GM03348 (cell line): Measurements from ENCODE around the gene RHBDF2.

Experiments used
- DNase-seq: peaks from one replicate; pipeline ENCODE4 v3.0.0; 2012; ENCODE audit warnings: low spot score

The RHBDF2 gene

GRCh38 chr17:76461765-76462555 is 39.3 kb downstream of the RHBDF2 start:
- no peak for DNase-seq

- no peak for DNase-seq
Observed at GRCh38 chr17:76459674-76460073, 41.5 kb downstream of the RHBDF2 start.

GRCh38 chr17:76458580-76459490 is 42.4 kb downstream of the RHBDF2 start:
- peak; percentile 73 for DNase-seq

- no peak for DNase-seq
Observed at GRCh38 chr17:76453431-76453743, 47.8 kb downstream of the RHBDF2 start.

- peak; percentile 98 for DNase-seq
Observed at GRCh38 chr17:76452660-76453430, 48.4 kb downstream of the RHBDF2 start, which contains the start of gene UBE2O. Gene UBE2O, minus strand, starts transcription at chr17:76453152. Its CDS starts 11 bp downstream, at chr17:76453141.

GRCh38 chr17:76452127-76452659 is 49.0 kb downstream of the RHBDF2 start:
- DNase-seq: peak; percentile 56

- DNase-seq: no peak
Observed at GRCh38 chr17:76451506-76451905, 49.7 kb downstream of the RHBDF2 start.

GRCh38 chr17:76449126-76449525 is 52.1 kb downstream of the RHBDF2 start:
- DNase-seq: no peak

GRCh38 chr17:76447931-76448652 is 53.1 kb downstream of the RHBDF2 start:
- DNase-seq: no peak

- DNase-seq: peak; percentile 61
Observed at GRCh38 chr17:76446449-76447231, 54.6 kb downstream of the RHBDF2 start.

- DNase-seq: no peak
Observed at GRCh38 chr17:76445697-76446448, 55.4 kb downstream of the RHBDF2 start.

- DNase-seq: no peak
Observed at GRCh38 chr17:76444518-76445311, 56.5 kb downstream of the RHBDF2 start.

GRCh38 chr17:76442341-76443338 is 58.6 kb downstream of the RHBDF2 start:
- no peak for DNase-seq

- DNase-seq: no peak
Observed at GRCh38 chr17:76441686-76442340, 59.4 kb downstream of the RHBDF2 start.

- no peak for DNase-seq
Observed at GRCh38 chr17:76440751-76441362, 60.4 kb downstream of the RHBDF2 start.

- DNase-seq: no peak
Observed at GRCh38 chr17:76439314-76439928, 61.8 kb downstream of the RHBDF2 start.
